Ectodermal cell (in vitro differentiated cells): ENCODE results near the gene REXO4.
"Not testable (repeated sequence)": the region's sequence is repeated elsewhere in the genome, so short reads cannot be mapped to it uniquely, and the experiment has no call there.

Source experiments
- H3K27ac ChIP-seq: 2 replicates; pipeline ENCODE4 v1.7.0; 2013; ENCODE audit warnings: mild to moderate bottlenecking, low read depth, low read length; ENCODE audit not compliant: insufficient read depth, poor library complexity, severe bottlenecking
- H3K27me3 ChIP-seq: 2 replicates; pipeline ENCODE4 v1.7.0; 2013; ENCODE audit warnings: mild to moderate bottlenecking, low read length; ENCODE audit not compliant: insufficient read depth, control insufficient read depth, poor library complexity, severe bottlenecking
- H3K36me3 ChIP-seq: one replicate; pipeline ENCODE4 v1.7.0; 2013; ENCODE audit warnings: low read length; ENCODE audit not compliant: control insufficient read depth, insufficient read depth
- H3K4me1 ChIP-seq: one replicate; pipeline ENCODE4 v1.7.0; 2013; ENCODE audit warnings: low read length; ENCODE audit not compliant: control insufficient read depth, insufficient read depth
- H3K4me3 ChIP-seq: 2 replicates; pipeline ENCODE4 v1.7.0; 2013; ENCODE audit warnings: low read depth, low read length, control low read depth; ENCODE audit not compliant: insufficient read depth
- H3K9me3 ChIP-seq: 2 replicates; pipeline ENCODE4 v1.7.0; 2013; ENCODE audit warnings: mild to moderate bottlenecking, low read length, moderate library complexity; ENCODE audit not compliant: control insufficient read depth
- WGBS, 2 experiments: methylation state at CpG; one replicate each; pipeline ENCODE4 v1.1.7; 2013; ENCODE audit warnings: missing lambda C conversion rate in 2 of 2; 5-methylcytosine and 5-hydroxymethylcytosine counted together

Gene REXO4

DNA sequence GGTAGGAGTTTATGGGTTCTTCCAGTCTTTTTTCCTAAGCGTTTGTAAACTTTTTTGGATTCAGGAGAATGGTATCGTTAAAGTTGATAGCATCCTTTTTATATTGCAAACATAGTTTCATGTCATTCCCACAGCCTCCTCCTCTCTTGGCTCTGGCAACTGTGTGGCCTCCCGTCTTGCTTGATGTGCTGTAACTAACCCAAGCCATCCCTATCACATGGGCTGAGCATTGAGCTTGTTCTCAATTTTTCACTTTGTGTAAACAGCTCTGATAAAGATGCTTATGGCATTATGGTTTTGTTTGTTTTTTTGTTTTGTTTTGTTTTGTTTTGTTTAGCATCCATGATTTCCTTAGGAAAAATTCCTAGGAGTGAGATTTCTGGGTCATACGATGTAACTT is 37.1 kb downstream of the REXO4 start:
- Histone ChIP-seq H3K27ac (no peak overlapping the region), H3K27me3 (no peaks in the 10 kb centered on the region), H3K36me3 (no peaks in the 10 kb centered on the region), H3K4me3 (no peak overlapping the region), H3K9me3 (no peaks in the 10 kb centered on the region), H3K4me1 (no peaks in the 10 kb centered on the region)
- WGBS, 2 experiments: 91 to 95% methylated on average over 4 of the region's 4 CpGs

DNA sequence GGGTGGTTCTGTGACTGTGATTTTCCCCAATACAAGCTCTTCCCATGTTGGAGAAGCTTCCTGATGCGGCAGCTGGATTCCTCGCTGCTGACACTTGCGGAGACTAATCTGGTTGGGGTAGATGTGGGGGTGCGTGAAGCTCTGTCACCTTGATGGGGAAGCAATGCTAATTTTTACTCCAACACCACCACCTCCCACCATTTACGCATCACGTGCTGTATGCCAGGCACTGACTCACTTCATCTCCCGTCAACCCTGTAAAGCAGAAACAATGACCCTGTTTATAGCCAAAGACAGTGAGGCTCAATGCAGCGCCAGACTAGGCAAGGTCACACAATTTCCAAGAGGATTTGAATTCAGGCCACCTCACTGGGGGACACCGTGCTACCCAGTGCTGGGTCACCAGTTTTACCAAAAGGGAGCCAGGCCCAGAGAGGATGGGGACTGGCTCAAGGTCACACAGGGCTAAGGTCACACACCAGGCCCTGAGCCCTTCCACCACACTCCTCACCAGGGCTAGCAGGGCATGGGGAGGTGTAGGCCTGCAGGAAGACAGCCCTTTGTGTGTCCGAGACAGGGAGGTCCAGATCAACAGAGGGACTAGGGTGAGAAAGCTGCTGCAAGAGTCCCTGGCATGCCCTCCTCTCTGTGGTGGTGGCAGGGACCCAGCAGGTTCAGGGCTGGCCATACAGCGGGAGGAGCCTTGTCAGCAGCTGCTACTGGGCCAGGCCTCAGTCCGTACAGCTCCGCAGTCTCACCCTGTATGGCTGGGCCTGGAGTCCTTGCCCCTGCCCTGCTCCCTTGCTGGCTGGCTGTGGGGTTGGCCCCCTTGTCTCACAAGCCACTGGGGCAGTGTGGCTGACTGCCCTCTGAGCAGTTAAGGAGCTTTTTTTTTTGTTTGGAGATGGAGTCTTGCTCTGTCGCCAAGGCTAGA is 38.4 kb downstream of the REXO4 start:
- Histone ChIP-seq H3K27me3 (no peaks in the 10 kb centered on the region), H3K4me1 (no peaks in the 10 kb centered on the region), H3K4me3 (no peak overlapping the region), H3K27ac (no peak overlapping the region), H3K9me3 (no peaks in the 10 kb centered on the region), H3K36me3 (no peaks in the 10 kb centered on the region)
- 90 to 91% methylated on average over 11 to 14 of the region's 14 CpGs for WGBS, 2 experiments

DNA sequence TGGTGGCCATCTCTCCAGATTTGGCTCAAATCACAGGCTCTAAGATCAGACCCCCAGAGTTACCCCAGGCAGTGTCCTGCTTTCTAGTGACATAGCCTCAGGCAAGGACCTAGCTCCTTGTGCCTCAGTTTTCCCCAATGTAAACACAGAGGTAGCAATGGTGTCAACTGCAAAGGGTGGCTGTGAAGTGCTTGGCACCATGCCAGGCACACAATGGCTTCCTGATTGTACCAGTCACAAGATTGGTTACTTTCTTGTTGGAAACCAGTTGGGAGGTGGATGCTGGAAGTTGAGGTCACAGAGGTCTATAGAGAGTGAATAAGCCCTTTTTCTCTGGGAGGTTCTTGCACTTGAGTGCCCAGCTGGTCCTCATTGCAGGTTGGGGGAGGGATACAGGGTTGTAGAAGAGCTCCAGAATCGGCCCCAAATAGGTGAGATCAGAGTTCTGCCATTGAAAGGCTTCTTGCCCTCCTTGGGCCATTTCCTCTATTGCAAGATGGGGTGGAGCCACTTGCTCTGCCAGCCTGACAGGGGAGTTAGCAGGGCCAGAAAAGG is 39.3 kb downstream of the REXO4 start:
- Histone ChIP-seq H3K9me3 (no peaks in the 10 kb centered on the region), H3K27ac (no peak overlapping the region), H3K27me3 (no peaks in the 10 kb centered on the region), H3K36me3 (no peaks in the 10 kb centered on the region), H3K4me1 (no peaks in the 10 kb centered on the region), H3K4me3 (no peak overlapping the region)
- 88 to 91% methylated on average over 1 of the region's 1 CpG for WGBS, 2 experiments

DNA sequence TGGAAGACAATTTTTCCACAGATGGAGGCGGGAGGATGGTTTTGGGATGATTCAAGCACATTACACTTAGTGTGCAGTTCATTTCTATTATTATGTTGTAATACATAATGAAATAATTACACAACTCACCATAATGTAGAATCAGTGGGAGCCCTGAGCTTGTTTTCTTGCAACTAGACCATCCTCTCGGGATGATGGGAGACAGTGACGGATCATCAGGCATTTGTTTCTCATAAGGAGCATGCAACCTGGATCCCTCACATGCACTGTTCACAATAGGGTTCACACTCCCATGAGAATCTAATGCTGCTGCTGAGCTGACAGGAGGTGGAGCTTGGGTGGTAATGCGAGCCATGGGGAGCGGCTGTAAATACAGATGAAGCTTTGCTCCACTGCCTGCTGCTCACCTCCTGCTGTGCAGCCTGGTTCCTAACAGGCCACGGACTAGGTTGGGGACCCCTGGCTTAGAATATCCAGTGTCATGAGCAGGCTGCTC is 40.0 kb downstream of the REXO4 start:
- H3K27ac ChIP-seq: no peak overlapping the region
- no peaks in the 10 kb centered on the region for H3K9me3 ChIP-seq
- H3K4me3 ChIP-seq: no peak overlapping the region
- no peaks in the 10 kb centered on the region for H3K27me3 ChIP-seq
- no peaks in the 10 kb centered on the region for H3K4me1 ChIP-seq
- H3K36me3 ChIP-seq: no peaks in the 10 kb centered on the region
- WGBS, 2 experiments: 43% methylated on average over 5 of the region's 6 CpGs

DNA sequence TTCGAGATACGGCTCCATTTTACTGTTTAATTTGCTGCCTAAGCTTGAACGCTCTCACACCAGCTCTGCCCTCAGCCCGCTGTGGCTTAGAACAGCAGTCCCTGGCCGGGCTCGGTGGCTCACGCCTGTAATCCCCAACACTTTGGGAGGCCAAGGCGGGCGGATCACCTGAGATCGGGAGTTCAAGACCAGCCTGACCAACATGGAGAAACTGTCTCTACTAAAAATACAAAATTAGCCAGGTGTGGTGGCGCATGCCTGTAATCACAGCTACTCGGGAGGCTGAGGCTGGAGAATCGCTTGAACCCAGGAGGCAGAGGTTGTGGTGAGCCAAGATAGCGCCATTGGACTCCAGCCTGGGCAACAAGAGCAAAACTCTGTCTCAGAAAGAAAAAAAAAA is 40.5 kb downstream of the REXO4 start:
- H3K4me3 ChIP-seq, H3K27ac ChIP-seq, H3K27me3 ChIP-seq, H3K4me1 ChIP-seq, H3K9me3 ChIP-seq, H3K36me3 ChIP-seq: not testable (repeated sequence)
- WGBS, 2 experiments: 91 to 94% methylated on average over 14 of the region's 14 CpGs

DNA sequence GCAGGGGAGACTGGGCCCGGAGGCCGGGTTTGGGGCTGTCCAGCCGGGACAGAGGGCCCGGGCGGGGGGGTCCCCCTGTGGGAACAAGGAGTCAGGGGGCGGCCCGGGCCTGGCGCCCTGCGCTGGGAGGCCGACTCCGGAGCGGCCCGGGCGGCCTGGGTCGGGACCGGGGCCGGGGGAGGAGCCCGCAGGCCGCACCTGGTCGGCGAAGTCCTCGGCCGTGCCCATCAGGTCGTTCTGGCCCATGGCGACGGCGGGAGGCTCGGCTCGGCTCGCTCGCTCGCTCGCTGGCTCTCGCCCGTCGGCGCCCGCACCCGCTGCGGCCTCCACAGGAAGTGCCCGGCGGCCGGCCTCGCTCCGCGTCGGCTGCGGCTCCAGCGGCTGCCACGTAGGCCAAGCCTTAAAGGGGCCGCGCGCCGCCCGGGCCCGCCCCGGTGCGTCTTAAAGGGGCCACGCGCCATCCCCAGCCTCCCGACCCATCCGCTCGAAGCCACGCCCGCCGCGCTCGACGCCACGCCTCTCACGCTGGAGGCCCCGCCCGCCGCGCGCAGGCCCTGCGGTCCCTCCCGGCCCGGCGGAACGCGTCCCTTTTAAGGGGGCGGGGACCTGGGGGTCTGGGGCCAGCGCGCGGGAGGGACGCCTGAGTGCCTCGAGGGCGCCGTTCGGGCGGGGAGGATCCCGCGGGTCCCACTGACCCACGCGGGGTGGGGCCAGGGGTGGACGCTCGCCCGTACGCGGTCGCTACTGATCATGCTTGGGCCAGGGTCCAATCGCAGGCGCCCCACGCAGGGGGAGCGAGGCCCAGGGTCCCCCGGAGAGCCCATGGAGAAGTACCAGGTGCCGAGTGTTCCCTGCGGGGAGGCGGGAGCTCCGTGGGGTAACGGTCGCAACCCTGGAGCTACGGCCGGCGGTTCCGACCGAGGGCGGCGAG is 41.8 kb downstream of the REXO4 start, which contains the start of the genes STKLD1 and SURF4:
TSS of gene STKLD1 (plus strand) at position 643 of the 931 bp plus-strand sequence. CDS start at position 751, 108 bp downstream.
TSS of gene SURF4 (minus strand) at position 337 of the 931 bp plus-strand sequence. CDS start at position 246, 91 bp downstream.
- H3K36me3 ChIP-seq: no peaks in the 10 kb centered on the region
- WGBS, 2 experiments: 2% methylated on average over 120 of the region's 120 CpGs
- no peaks in the 10 kb centered on the region for H3K9me3 ChIP-seq
- H3K4me3 ChIP-seq: peak within 1 kb of the TSS; percentile 83
- H3K27me3 ChIP-seq: no peaks in the 10 kb centered on the region
- no peaks in the 10 kb centered on the region for H3K4me1 ChIP-seq
- H3K27ac ChIP-seq: peak within 1 kb of the TSS; percentile 74

DNA sequence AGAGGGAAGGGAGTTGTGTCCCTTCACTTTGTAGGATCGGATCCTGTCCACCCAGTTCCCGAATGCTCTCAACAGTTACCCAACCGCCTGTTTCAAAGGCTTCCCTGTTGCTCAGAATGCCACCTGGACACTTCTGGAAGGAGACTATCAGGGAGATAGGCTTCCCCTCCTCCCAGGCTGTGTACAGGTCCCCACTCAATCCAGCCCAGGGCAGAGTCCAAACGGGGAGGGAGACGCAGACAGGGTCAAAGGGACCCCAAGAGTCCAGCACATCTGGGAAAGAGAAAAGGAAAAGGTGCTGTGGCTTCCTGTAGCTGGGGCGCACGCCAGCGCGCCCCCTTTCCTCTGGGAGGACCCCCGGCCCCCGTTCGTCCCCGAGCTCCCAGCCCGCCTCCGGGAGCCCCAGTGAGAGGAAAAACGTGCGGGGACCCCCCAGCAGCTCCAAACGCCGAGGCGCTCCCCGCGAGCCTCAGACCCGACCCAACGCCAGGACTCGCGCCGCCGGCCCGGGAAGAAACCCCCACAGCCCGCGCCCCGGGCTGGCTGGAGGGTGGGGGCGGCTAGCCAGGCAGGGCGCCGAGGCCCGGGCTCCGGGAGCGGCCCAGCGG is 42.6 kb downstream of the REXO4 start:
- Histone ChIP-seq H3K27ac (peak overlapping the region; percentile 74), H3K9me3 (no peaks in the 10 kb centered on the region), H3K4me3 (peak overlapping the region; percentile 83), H3K4me1 (no peaks in the 10 kb centered on the region), H3K27me3 (no peaks in the 10 kb centered on the region), H3K36me3 (no peaks in the 10 kb centered on the region)
- WGBS, 2 experiments: 1% methylated on average over 39 of the region's 39 CpGs

DNA sequence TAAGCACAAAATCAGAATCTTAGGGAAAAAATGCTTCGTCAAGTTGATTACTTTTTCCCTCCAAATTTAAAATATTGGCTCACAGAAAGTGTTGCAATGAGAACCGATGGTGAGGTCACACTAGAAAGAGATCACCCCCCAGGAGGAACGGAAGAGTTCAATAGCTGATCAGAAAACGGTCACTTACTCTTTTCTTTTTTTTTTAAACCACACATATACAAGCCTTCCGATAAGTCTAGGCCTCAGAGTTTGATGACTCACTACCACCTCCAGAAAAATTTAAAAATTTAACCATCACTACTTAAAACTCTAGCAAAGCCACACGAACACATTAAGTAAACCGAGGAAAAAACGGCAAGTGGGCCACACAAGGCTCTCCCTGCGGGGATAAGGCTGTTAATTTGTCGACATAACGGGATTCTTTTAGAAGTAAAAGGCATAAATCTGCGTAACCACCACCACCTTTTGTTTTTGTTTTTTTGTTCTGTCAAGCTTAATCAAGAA is 43.1 kb downstream of the REXO4 start:
- 38 to 44% methylated on average over 12 of the region's 12 CpGs for WGBS, 2 experiments
- Histone ChIP-seq H3K36me3 (no peaks in the 10 kb centered on the region), H3K4me1 (no peaks in the 10 kb centered on the region), H3K4me3 (peak overlapping the region; percentile 83), H3K27ac (no peak overlapping the region), H3K27me3 (no peaks in the 10 kb centered on the region), H3K9me3 (no peaks in the 10 kb centered on the region)

- Histone ChIP-seq H3K9me3 (no peaks in the 10 kb centered on the region), H3K4me1 (no peaks in the 10 kb centered on the region), H3K27ac (no peak overlapping the region), H3K36me3 (peaks cover 7% of the 10 kb centered on the region), H3K4me3 (no peak overlapping the region), H3K27me3 (no peaks in the 10 kb centered on the region)
- 93 to 94% methylated on average over 7 of the region's 7 CpGs for WGBS, 2 experiments
Measured at GRCh38 chr9:133372144-133372543, 45.7 kb downstream of the REXO4 start.
